Measurements from ENCODE around the gene HOXB8.

- no peak for TF ChIP-seq CTCF (conservative IDR thresholded peaks at IDR 0.05)
- no peak for TF ChIP-seq EZH2 (IDR thresholded peaks at IDR 0.05; ENCODE audit: low read depth)
These were observed 14.6 kb downstream of the HOXB8 start for GRCh38 chr17:48600244-48601098.
